Hematopoietic multipotent progenitor cell treated with erythropoietin and hydrocortisone succinate and interleukin-3 and kit ligand, for 8 days (in vitro differentiated cells): Measurements from ENCODE around the gene TRIM72.

ENCODE experiments used
- DNase-seq: peaks from one replicate; pipeline ENCODE4 v3.0.0-alpha.2; 2015

Gene TRIM72, protein sequence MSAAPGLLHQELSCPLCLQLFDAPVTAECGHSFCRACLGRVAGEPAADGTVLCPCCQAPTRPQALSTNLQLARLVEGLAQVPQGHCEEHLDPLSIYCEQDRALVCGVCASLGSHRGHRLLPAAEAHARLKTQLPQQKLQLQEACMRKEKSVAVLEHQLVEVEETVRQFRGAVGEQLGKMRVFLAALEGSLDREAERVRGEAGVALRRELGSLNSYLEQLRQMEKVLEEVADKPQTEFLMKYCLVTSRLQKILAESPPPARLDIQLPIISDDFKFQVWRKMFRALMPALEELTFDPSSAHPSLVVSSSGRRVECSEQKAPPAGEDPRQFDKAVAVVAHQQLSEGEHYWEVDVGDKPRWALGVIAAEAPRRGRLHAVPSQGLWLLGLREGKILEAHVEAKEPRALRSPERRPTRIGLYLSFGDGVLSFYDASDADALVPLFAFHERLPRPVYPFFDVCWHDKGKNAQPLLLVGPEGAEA

GRCh38 chr16:31213877-31214707 is at the start of gene TRIM72:
Gene TRIM72 (plus strand): TSS chr16:31214119. CDS start chr16:31214739, 620 bp downstream.
- DNase-seq: no peak

- no peak for DNase-seq
Observed at GRCh38 chr16:31167315-31167714, 46.6 kb upstream of the TRIM72 start.

DNA sequence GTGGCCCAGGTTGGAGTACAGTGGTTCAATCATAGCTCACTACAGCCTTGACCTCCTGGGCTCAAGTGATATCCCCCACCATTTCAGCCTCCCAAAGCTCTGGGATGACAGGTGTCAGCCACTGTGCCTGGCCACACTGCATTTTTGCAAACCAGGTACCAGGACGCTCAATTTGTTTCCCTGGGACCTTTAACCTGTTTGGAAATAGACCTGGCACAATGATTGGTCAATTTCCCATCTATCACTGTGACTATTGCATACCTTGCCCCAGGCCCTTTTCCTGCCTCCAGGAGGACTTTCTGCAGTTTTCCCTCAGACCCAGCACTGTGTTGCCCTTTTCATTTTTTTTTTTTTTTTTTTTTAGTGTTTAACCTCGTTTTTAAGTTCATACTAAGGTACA is 45.1 kb upstream of the TRIM72 start:
- DNase-seq: no peak

DNA sequence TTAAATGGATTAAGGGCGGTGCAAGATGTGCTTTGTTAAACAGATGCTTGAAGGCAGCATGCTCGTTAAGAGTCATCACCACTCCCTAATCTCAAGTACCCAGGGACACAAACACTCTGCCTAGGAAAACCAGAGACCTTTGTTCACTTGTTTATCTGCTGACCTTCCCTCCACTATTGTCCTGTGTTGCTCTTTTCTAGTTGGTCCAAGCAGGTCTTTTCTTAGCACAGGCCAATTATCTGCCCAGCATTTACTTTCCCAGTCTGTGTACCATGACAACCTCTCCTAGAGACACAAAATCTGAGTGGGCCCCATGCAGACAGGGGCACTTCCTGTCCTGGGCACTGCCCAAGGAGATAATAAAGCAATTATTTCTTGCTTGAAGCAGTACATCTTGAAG is 43.9 kb upstream of the TRIM72 start:
- peak; percentile 38 for DNase-seq

DNA sequence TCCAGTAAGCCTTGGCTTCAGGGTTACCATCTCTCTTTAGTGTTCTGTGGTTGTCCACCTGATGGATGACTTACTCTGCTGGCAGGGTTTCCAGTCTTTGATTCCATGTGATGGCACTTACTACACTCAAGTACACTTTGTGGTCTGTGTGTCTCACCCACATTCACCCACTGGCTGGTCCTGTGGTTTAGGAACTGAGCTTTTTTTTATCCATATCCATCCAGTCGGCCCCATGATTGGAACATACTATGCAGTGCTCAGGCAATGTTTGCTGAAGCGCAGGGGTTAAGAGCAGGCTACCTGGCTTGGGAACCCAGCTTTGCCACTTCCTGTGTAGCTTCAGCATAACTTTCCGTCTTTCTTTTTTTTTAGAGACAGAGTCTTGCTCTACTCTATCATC is 36.8 kb upstream of the TRIM72 start:
- DNase-seq: peak; percentile 45

- no peak for DNase-seq
Observed at GRCh38 chr16:31179219-31179746, 34.6 kb upstream of the TRIM72 start.

- DNase-seq: peak; percentile 90
Observed at GRCh38 chr16:31179747-31180459, 34.0 kb upstream of the TRIM72 start, which contains the start of gene FUS. Gene FUS (plus strand): TSS chr16:31180139. CDS start chr16:31180215, 76 bp downstream.

DNA sequence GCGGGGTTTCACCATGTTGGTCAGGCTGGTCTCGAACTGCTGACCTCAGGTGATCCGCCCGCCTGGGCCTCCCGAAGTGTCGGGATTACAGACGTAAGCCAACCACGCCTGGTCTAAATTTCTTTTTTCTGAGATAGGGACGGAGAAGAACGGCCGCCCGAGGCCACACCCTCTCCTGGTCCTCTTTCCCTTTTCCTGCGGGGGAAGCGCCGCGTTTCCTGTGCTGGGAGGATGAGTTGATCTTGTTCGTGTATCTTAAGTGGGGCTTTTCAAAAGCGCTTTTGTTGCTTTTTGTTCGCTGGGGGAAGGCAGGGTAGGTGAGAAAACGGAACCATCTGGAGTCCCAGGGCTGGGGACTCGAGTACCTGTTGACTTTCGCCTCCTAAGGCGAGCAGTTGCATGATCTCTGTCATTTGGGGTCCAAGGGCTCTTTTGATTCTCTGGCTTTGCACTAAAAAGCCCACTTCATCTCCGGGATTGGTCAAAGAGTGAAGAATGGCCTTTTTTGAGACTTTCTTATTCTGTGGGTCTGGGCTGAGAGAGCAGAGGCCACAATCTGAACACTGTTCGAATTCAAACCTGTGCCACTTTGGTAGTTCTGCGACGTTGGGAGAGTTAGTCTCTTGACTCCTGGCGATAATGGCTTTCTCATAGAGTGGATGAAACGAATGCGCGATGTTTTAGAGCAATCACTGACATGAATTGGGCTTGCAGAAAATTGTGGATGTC is 32.7 kb upstream of the TRIM72 start:
- DNase-seq: peak; percentile 67

GRCh38 chr16:31182391-31182790 is 31.5 kb upstream of the TRIM72 start:
- no peak for DNase-seq

DNA sequence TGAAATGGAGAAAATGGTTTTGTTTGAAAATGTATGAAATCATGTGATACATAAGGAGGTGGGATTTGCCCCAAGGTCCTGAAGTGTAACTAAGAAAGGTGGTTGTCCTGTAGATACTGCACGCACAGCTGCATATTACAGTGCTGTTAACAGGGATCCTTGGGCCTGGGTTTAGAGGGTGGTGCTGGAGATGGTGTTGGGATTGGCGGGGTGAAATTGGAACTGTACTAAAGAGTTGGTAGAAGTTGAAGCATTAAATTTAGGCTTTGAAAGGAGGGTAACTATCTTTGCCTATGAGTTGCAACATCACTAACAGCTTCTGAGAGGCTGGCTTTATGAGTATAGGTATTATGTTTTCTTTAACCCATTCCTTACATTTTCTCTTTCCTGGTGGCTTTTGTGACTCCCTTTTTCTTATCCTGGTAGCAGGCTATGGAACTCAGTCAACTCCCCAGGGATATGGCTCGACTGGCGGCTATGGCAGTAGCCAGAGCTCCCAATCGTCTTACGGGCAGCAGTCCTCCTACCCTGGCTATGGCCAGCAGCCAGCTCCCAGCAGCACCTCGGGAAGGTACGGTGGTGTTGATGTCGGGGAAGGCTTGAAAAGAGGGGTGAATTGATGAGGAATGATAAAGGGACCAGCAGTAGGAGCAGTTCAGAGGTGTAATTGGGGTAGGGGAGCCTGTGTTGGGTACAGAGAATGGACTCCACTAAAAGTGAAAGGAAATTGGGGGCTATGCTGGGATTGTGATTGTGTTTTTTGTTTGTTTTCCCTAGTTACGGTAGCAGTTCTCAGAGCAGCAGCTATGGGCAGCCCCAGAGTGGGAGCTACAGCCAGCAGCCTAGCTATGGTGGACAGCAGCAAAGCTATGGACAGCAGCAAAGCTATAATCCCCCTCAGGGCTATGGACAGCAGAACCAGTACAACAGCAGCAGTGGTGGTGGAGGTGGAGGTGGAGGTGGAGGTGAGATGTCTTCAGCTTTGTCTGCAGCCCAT is 30.2 kb upstream of the TRIM72 start:
- DNase-seq: no peak

DNA sequence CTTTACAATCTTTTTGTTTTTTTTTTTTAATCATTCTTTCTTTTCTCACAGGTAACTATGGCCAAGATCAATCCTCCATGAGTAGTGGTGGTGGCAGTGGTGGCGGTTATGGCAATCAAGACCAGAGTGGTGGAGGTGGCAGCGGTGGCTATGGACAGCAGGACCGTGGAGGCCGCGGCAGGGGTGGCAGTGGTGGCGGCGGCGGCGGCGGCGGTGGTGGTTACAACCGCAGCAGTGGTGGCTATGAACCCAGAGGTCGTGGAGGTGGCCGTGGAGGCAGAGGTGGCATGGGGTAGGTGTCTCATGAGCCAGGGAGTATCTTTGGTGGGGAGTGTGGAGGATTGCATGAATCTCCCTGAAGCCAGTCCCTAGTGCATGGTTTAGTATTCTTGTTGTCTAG is 29.0 kb upstream of the TRIM72 start:
- DNase-seq: no peak

- DNase-seq: no peak
Observed at GRCh38 chr16:31185339-31185738, 28.6 kb upstream of the TRIM72 start.

DNA sequence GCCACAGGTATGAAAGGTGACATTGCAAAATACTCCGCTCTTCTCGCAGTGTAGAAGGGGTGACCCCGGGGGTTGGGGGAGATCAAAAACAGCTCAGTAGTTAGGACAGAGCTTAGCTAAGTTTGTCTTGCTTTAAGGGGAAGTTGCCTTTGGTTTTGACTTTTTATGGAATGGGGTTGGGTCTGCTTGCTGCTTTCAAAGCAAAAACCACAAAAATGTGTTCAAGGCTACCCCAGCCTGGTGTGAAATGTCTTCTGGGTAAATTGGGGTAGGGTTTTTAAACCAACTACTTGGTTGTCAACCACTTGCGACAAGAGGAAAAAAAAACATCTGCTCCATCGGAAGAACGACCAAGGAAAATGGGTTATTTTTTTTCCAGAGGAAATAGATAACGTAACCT is 27.7 kb upstream of the TRIM72 start:
- no peak for DNase-seq

DNA sequence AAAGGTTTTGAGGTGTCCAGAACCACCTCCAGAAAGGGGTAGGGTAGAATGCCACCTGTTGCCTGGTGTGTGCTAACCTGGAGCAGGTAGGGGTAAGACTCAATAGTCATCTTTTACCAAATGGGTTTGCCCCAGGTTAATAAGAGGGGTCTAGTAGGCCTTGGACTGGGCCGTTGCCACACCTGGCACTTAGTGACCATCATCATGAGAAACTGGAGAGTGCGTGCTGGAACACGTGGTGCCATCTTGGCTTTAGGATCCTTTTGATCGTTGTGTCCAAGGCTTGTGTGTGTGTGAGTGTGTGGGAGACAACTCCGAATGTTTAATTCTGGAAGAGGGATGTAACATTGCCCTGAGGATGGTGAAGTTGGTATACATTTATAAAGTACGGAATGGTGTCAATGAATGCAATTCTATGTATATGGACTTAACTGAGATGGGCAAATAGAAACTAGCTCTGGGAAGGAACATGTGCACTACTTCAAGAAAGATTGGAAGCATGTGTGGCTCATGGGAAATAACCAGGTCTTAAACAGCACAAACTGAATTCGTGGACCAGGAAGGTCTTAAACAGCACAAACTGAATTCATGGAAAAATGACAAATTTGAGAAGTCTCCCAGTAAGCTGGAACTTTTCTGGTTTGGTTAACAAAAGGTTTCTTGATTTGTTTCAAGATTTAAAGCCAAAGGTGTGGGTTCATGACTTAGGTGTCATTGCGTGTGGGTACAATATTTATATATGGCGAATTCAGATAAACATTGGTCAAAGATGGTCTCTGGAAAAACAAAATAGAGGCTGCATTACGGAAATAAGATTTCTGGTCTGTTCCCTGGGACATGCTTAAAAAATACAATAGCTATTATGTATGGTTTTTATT is 26.8 kb upstream of the TRIM72 start:
- DNase-seq: no peak

- no peak for DNase-seq
Observed at GRCh38 chr16:31187808-31188189, 26.1 kb upstream of the TRIM72 start.

- DNase-seq: no peak
Observed at GRCh38 chr16:31188450-31189411, 25.2 kb upstream of the TRIM72 start.

GRCh38 chr16:31189412-31189778 is 24.5 kb upstream of the TRIM72 start:
- DNase-seq: no peak

DNA sequence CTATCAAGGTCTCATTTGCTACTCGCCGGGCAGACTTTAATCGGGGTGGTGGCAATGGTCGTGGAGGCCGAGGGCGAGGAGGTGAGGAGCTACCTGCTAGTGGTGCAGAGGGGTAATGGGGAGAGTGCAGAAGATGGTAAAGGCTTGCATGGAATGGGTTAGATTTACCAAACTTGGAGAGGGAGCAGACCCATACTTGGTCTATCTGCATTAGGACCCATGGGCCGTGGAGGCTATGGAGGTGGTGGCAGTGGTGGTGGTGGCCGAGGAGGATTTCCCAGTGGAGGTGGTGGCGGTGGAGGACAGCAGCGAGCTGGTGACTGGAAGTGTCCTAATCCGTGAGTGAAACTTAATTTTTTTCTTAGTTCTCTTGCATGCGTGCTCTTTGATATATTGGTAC is 23.9 kb upstream of the TRIM72 start:
- no peak for DNase-seq
